Fibroblast of mammary gland (primary cell): Measurements from ENCODE around the gene CGB5.
A peak's percentile ranks its signal among the peaks of the same experiment; 100 is the strongest.

Experiments used
- DNase-seq: peaks from one replicate; pipeline ENCODE4 v3.0.0-alpha.2; 2010; ENCODE audit warnings: low read depth
- H3K4me3 ChIP-seq: 2 replicates; pipeline ENCODE4 v1.5.1; 2011; ENCODE audit warnings: low read depth, mild to moderate bottlenecking, low read length, moderate library complexity; ENCODE audit not compliant: control insufficient read depth
- CTCF ChIP-seq: conservative IDR thresholded peaks from 2 replicates; pipeline ENCODE4 v1.5.1; 2011; ENCODE audit warnings: low read depth, low read length, inconsistent platforms; ENCODE audit not compliant: control insufficient read depth, insufficient read depth

The CGB5 gene

GRCh38 chr19:49009828-49010227 is 33.8 kb upstream of the CGB5 start:
- H3K4me3 ChIP-seq, result no peak overlapping the region
- TF ChIP-seq CTCF, result no peak
- no peak for DNase-seq

- DNase-seq, result no peak
- no peak for TF ChIP-seq CTCF
- H3K4me3 ChIP-seq, result no peak overlapping the region
Observed at GRCh38 chr19:49010453-49010852, 33.2 kb upstream of the CGB5 start.

- no peak overlapping the region for H3K4me3 ChIP-seq
- TF ChIP-seq CTCF, result no peak
- no peak for DNase-seq
Observed at GRCh38 chr19:49011194-49011593, 32.5 kb upstream of the CGB5 start.

GRCh38 chr19:49014123-49014869 is 29.4 kb upstream of the CGB5 start:
- H3K4me3 ChIP-seq, result no peak overlapping the region
- TF ChIP-seq CTCF, result no peak
- DNase-seq, result peak; percentile 72

GRCh38 chr19:49014870-49015255 is 28.8 kb upstream of the CGB5 start:
- no peak for DNase-seq
- TF ChIP-seq CTCF, result no peak
- H3K4me3 ChIP-seq, result no peak overlapping the region

- no peak for DNase-seq
- TF ChIP-seq CTCF, result no peak
- H3K4me3 ChIP-seq, result no peak overlapping the region
Observed at GRCh38 chr19:49016067-49016839, 27.4 kb upstream of the CGB5 start.
